ENCODE measurements around the gene DTWD2.
"Not testable (repeated sequence)": the region's sequence is repeated elsewhere in the genome, so short reads cannot be mapped to it uniquely, and the experiment has no call there.

The DTWD2 gene

DNA sequence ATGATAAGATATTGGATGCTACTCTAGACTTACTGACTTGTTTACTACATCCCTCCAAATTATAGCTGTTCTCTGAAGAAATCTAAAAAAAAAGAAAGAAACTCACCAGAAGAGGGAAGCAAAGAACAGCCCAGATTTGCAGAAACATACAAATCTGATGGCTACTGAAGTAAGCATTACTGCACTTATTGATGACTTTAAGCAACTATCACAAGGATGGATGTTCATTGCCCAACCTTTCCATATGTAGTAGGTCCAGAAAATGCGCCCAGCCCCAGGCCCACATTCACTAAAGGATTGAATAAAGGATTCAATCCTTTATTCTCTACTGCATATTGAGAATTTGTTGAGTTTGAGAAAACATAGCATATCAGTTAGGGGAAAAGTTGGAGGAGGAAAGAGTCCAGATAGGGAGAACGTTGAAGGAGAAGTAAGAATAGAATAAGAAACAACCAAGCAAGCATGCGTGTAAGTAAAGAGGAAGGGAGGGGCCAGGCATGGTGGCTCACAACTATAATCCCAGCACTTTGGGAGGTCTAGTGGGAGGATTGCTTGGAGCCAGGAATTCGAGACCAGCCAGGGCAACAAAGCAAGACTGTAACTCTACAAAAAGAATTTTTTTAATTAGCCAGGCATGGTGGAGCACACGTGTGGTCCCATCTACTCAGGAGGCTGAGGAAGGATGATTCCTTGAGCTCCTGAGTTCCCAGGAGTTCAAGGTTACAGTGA, 33.8 kb upstream of the DTWD2 start:
- Histone ChIP-seq H3K9me3 (ENCODE audit: control insufficient read depth in 2 of 2, low read length in 2 of 2) (no peaks in the 10 kb centered on the region), H3K9ac (ENCODE audit: low read length in 2 of 2) (no peak overlapping the region), H3K4me3 (ENCODE audit: low read length in 2 of 2) (no peak overlapping the region), H3K36me3 (ENCODE audit: control insufficient read depth in 2 of 2, insufficient read depth in 2 of 2, low read length in 2 of 2) (no peaks in the 10 kb centered on the region), H3K27me3 (ENCODE audit: control insufficient read depth in 1 of 2, insufficient read depth in 2 of 2, low read length in 2 of 2) (no peaks in the 10 kb centered on the region), H3K4me1 (ENCODE audit: control insufficient read depth, insufficient read depth, low read length) (no peaks in the 10 kb centered on the region), H3K27ac (ENCODE audit: low read length) (no peak overlapping the region)

DNA sequence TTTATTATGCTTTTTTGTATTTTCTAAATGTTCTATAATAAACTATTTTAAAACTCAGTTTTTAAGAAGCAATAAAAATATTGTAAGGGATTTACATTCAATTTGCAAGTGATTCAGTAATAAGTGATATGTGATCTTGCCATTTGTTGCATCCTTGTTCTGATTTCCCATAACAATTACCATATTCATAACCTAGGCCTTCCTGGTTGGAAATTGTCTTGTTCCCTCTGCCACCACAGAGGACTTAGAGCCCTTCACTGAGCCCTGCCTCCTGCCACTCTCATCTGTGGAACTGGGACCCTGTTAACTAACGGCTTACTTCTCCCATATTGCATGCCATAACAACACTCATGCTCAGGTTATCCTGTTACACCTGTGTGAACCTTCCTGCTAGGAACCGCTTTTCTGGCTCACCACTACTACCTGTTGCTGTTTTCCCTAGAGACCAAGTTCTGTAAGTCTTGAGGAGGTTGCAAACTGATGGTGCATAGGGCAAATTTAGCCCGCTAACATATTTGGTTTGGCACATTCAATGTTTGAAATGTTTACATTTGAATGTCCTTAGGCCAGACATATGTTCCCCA, 32.9 kb upstream of the DTWD2 start:
- no peaks in the 10 kb centered on the region for H3K4me1 ChIP-seq (ENCODE audit: control insufficient read depth, insufficient read depth, low read length)
- no peak overlapping the region for H3K9ac ChIP-seq (ENCODE audit: low read length in 2 of 2)
- no peaks in the 10 kb centered on the region for H3K36me3 ChIP-seq (ENCODE audit: control insufficient read depth in 2 of 2, insufficient read depth in 2 of 2, low read length in 2 of 2)
- H3K27me3 ChIP-seq (ENCODE audit: control insufficient read depth in 1 of 2, insufficient read depth in 2 of 2, low read length in 2 of 2): no peaks in the 10 kb centered on the region
- H3K9me3 ChIP-seq (ENCODE audit: control insufficient read depth in 2 of 2, low read length in 2 of 2): no peaks in the 10 kb centered on the region
- H3K27ac ChIP-seq (ENCODE audit: low read length): no peak overlapping the region
- H3K4me3 ChIP-seq (ENCODE audit: low read length in 2 of 2): no peak overlapping the region

DNA sequence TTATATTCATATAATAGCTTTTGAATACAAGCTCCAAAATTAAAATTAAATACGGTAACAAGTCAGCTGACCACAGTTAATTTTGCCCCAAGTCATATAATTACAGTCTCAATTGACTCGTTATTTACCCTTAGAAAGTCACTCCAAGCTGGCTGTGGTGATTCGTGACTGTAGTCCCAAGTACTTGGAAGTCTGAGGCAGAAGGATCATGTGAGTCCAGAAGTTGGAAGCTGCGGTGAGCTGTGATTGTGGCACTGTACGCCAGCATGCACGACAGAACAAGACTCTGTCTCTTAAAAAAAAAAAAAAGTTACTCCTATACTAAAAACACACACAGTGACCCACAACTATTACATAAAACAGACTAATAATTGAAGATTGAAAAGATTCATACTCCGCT, 31.6 kb upstream of the DTWD2 start:
- Histone ChIP-seq H3K27me3 (ENCODE audit: control insufficient read depth in 1 of 2, insufficient read depth in 2 of 2, low read length in 2 of 2) (no peaks in the 10 kb centered on the region), H3K4me1 (ENCODE audit: control insufficient read depth, insufficient read depth, low read length) (no peaks in the 10 kb centered on the region), H3K36me3 (ENCODE audit: control insufficient read depth in 2 of 2, insufficient read depth in 2 of 2, low read length in 2 of 2) (no peaks in the 10 kb centered on the region), H3K27ac (ENCODE audit: low read length) (no peak overlapping the region), H3K4me3 (ENCODE audit: low read length in 2 of 2) (no peak overlapping the region), H3K9me3 (ENCODE audit: control insufficient read depth in 2 of 2, low read length in 2 of 2) (no peaks in the 10 kb centered on the region), H3K9ac (ENCODE audit: low read length in 2 of 2) (no peak overlapping the region)

DNA sequence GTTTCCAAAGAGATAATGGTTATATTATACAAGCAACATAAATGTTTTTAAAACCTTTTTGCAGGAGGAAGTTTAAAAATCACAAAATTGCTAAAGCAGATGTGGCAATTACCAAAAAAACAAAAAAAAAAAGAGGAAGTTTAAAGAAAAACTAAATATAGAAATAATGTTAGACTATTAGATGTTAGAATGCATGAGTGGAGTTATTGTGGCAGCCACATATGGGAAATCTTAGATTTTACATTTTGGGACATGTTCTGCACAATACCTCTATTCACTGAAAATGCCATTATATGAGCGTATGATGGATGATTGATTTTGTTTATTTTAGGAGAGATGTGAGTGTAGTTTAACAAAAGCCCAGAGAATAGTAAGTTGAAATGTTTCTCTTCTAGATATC, 31.2 kb upstream of the DTWD2 start:
- no peaks in the 10 kb centered on the region for H3K27me3 ChIP-seq (ENCODE audit: control insufficient read depth in 1 of 2, insufficient read depth in 2 of 2, low read length in 2 of 2)
- H3K9ac ChIP-seq (ENCODE audit: low read length in 2 of 2): no peak overlapping the region
- no peak overlapping the region for H3K27ac ChIP-seq (ENCODE audit: low read length)
- no peak overlapping the region for H3K4me3 ChIP-seq (ENCODE audit: low read length in 2 of 2)
- H3K4me1 ChIP-seq (ENCODE audit: control insufficient read depth, insufficient read depth, low read length): no peaks in the 10 kb centered on the region
- no peaks in the 10 kb centered on the region for H3K36me3 ChIP-seq (ENCODE audit: control insufficient read depth in 2 of 2, insufficient read depth in 2 of 2, low read length in 2 of 2)
- no peaks in the 10 kb centered on the region for H3K9me3 ChIP-seq (ENCODE audit: control insufficient read depth in 2 of 2, low read length in 2 of 2)

DNA sequence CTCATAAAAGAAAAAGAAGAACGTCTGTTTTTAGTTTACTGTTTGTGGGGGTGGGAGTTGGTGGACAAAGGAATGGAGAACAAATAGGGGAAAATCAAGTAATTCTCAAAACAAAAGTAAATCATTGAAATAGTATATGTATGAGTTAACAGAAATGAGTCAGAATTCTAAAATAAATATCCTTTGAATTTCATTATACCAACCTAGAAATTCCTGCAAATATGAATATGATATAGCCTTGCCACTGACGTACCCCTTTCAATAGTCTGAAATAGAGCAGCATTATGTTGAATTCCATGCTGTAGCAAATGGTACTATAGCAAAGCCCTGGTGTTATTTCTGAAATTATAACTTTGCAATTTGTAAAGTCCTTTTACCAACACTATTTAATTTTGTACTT, 29.6 kb upstream of the DTWD2 start:
- Histone ChIP-seq H3K4me1 (ENCODE audit: control insufficient read depth, insufficient read depth, low read length) (no peaks in the 10 kb centered on the region), H3K9me3 (ENCODE audit: control insufficient read depth in 2 of 2, low read length in 2 of 2) (no peaks in the 10 kb centered on the region), H3K36me3 (ENCODE audit: control insufficient read depth in 2 of 2, insufficient read depth in 2 of 2, low read length in 2 of 2) (no peaks in the 10 kb centered on the region), H3K27me3 (ENCODE audit: control insufficient read depth in 1 of 2, insufficient read depth in 2 of 2, low read length in 2 of 2) (no peaks in the 10 kb centered on the region), H3K9ac (ENCODE audit: low read length in 2 of 2) (no peak overlapping the region), H3K27ac (ENCODE audit: low read length) (no peak overlapping the region), H3K4me3 (ENCODE audit: low read length in 2 of 2) (no peak overlapping the region)

DNA sequence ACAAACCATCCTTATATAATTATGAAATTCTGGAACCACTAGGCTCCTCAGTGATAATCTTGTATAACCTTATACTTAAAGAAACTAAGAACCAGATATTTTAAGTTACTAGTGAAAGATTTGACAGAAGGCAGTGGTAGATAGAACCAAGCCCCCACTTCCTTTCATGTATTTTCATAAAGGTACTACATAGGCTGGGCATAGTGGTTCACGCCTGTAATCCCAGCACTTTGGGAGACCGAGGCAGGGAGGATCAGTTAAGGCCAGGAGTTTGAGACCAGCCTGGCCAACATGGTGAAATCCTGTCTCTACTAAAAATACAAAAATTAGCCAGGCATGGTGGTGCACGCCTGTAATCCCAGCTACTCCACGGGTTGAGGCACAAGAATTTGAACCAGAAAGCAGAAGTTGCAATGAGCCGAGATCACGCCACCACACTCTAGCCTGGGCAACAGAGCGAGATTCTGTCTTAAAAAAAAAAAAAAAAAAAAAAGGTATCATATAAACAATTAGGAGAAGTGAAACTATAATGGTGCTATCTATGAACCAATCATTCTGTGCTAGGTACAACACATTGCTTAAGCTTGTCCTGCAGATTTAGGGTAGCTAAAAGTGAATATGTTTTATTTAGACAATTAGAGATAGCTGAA, 27.9 kb upstream of the DTWD2 start:
- H3K4me1 ChIP-seq (ENCODE audit: control insufficient read depth, insufficient read depth, low read length): no peaks in the 10 kb centered on the region
- no peak overlapping the region for H3K4me3 ChIP-seq (ENCODE audit: low read length in 2 of 2)
- no peaks in the 10 kb centered on the region for H3K36me3 ChIP-seq (ENCODE audit: control insufficient read depth in 2 of 2, insufficient read depth in 2 of 2, low read length in 2 of 2)
- no peak overlapping the region for H3K27ac ChIP-seq (ENCODE audit: low read length)
- no peak overlapping the region for H3K9ac ChIP-seq (ENCODE audit: low read length in 2 of 2)
- H3K27me3 ChIP-seq (ENCODE audit: control insufficient read depth in 1 of 2, insufficient read depth in 2 of 2, low read length in 2 of 2): no peaks in the 10 kb centered on the region
- no peaks in the 10 kb centered on the region for H3K9me3 ChIP-seq (ENCODE audit: control insufficient read depth in 2 of 2, low read length in 2 of 2)

DNA sequence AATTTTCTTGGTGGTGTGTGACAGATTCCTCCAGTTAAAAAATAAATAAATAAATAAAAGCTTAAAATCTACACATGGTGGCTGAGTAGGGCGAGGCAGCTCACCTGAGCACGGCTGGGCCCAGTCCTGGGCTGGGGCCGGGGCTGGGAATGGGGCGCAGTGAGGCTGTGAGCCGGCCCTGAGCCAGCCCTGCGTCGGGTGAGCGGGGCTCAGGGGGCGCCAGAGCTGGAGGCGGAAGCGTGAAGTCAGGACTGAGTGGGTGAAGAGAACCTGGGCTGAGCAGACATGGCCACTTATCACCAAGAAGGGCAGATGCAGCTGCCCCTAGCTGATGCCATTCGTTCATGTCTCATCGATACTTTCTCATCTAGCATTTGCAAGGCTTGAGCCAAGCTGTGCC, 22.8 kb upstream of the DTWD2 start:
- Histone ChIP-seq H3K4me1 (ENCODE audit: control insufficient read depth, insufficient read depth, low read length) (no peaks in the 10 kb centered on the region), H3K9me3 (ENCODE audit: control insufficient read depth in 2 of 2, low read length in 2 of 2) (no peaks in the 10 kb centered on the region), H3K36me3 (ENCODE audit: control insufficient read depth in 2 of 2, insufficient read depth in 2 of 2, low read length in 2 of 2) (no peaks in the 10 kb centered on the region), H3K9ac (ENCODE audit: low read length in 2 of 2) (no peak overlapping the region), H3K27ac (ENCODE audit: low read length) (no peak overlapping the region), H3K27me3 (ENCODE audit: control insufficient read depth in 1 of 2, insufficient read depth in 2 of 2, low read length in 2 of 2) (no peaks in the 10 kb centered on the region), H3K4me3 (ENCODE audit: low read length in 2 of 2) (no peak overlapping the region)

DNA sequence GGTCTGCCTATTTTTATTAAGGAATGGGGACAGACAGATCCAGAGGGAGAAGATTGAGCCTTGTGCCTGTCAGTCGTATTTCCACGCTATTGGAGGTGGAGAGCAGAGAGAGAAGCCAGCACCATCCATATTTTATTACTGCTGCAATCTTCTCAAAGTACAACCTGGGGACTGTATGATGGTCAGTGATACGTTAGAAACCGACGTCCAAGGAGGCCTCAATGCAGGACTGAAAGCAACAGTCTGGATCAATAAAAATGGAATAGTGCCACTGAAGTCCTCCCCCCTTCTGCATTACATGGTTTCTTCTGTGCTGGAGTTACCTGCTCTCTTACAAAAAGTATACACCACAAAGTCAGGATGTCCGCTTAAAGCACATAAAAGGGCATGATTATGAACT, 21.9 kb upstream of the DTWD2 start:
- Histone ChIP-seq H3K9me3 (ENCODE audit: control insufficient read depth in 2 of 2, low read length in 2 of 2) (no peaks in the 10 kb centered on the region), H3K27ac (ENCODE audit: low read length) (no peak overlapping the region), H3K4me1 (ENCODE audit: control insufficient read depth, insufficient read depth, low read length) (no peaks in the 10 kb centered on the region), H3K36me3 (ENCODE audit: control insufficient read depth in 2 of 2, insufficient read depth in 2 of 2, low read length in 2 of 2) (no peaks in the 10 kb centered on the region), H3K27me3 (ENCODE audit: control insufficient read depth in 1 of 2, insufficient read depth in 2 of 2, low read length in 2 of 2) (no peaks in the 10 kb centered on the region), H3K9ac (ENCODE audit: low read length in 2 of 2) (no peak overlapping the region), H3K4me3 (ENCODE audit: low read length in 2 of 2) (no peak overlapping the region)

DNA sequence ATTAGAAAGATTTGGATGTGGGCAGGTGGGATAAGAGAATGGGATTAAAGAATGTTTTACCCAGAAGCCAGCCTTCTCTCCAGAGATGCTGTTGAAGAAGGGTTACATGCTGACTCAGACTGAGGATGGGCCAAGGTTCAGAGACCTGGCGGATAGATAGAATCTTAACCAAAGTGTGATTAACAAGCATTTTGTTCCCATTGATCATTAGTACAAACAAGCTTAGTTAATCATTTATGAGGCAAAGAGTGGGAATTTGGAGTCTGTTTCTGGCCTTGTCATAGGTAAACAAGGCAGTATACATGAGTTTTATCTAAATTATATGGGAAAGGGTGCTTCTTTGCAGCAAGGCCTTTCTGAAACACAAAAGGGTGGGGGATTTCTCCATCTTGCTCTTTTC, 20.8 kb upstream of the DTWD2 start:
- Histone ChIP-seq H3K36me3 (ENCODE audit: control insufficient read depth in 2 of 2, insufficient read depth in 2 of 2, low read length in 2 of 2) (no peaks in the 10 kb centered on the region), H3K9ac (ENCODE audit: low read length in 2 of 2) (no peak overlapping the region), H3K9me3 (ENCODE audit: control insufficient read depth in 2 of 2, low read length in 2 of 2) (no peaks in the 10 kb centered on the region), H3K4me1 (ENCODE audit: control insufficient read depth, insufficient read depth, low read length) (no peaks in the 10 kb centered on the region), H3K27ac (ENCODE audit: low read length) (no peak overlapping the region), H3K27me3 (ENCODE audit: control insufficient read depth in 1 of 2, insufficient read depth in 2 of 2, low read length in 2 of 2) (no peaks in the 10 kb centered on the region), H3K4me3 (ENCODE audit: low read length in 2 of 2) (no peak overlapping the region)

DNA sequence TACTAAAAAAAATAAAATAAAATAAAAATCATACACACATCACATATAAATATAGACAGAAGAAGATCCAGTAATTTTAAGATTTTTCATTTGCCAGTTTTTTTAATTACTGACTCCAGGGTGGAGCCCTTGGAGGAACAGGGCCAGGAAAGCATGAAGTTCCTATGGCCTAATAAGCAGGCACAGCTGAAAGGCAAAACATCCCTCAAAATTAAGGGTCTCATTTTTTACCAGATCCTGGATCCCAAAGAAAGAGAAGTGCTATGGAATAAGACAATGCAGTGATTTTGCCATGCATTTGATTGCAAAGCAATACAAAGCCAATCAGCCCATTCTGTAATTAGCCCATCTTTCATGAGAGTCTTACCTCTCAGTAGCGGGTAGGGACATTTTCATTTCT, 11.3 kb upstream of the DTWD2 start:
- H3K4me3 ChIP-seq (ENCODE audit: low read length in 2 of 2): no peak overlapping the region
- H3K9me3 ChIP-seq (ENCODE audit: control insufficient read depth in 2 of 2, low read length in 2 of 2): no peaks in the 10 kb centered on the region
- no peak overlapping the region for H3K27ac ChIP-seq (ENCODE audit: low read length)
- H3K4me1 ChIP-seq (ENCODE audit: control insufficient read depth, insufficient read depth, low read length): no peaks in the 10 kb centered on the region
- H3K27me3 ChIP-seq (ENCODE audit: control insufficient read depth in 1 of 2, insufficient read depth in 2 of 2, low read length in 2 of 2): no peaks in the 10 kb centered on the region
- no peaks in the 10 kb centered on the region for H3K36me3 ChIP-seq (ENCODE audit: control insufficient read depth in 2 of 2, insufficient read depth in 2 of 2, low read length in 2 of 2)
- H3K9ac ChIP-seq (ENCODE audit: low read length in 2 of 2): no peak overlapping the region

DNA sequence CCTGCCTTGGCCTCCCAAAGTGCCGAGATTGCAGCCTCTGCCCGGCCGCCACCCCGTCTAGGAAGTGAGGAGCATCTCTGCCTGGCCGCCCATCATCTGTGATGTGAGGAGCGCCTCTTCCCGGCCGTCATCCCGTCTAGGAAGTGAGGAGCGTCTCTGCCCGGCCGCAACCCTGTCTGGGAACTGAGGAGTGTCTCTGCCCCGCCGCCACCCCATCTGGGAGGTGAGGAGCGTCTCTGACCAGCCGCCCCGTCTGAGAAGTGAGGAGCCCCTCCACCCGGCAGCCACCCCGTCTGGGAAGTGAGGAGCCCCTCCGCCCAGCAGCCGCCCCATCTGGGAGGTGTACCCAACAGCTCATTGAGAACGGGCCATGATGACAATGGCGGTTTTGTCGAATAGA, 10.5 kb upstream of the DTWD2 start:
- H3K9ac ChIP-seq (ENCODE audit: low read length in 2 of 2); H3K27ac ChIP-seq (ENCODE audit: low read length); H3K9me3 ChIP-seq (ENCODE audit: control insufficient read depth in 2 of 2, low read length in 2 of 2); H3K27me3 ChIP-seq (ENCODE audit: control insufficient read depth in 1 of 2, insufficient read depth in 2 of 2, low read length in 2 of 2); H3K4me1 ChIP-seq (ENCODE audit: control insufficient read depth, insufficient read depth, low read length); H3K4me3 ChIP-seq (ENCODE audit: low read length in 2 of 2); H3K36me3 ChIP-seq (ENCODE audit: control insufficient read depth in 2 of 2, insufficient read depth in 2 of 2, low read length in 2 of 2): not testable (repeated sequence)

Measured in stomach smooth muscle (tissue), 2 donors.